CD4-positive, alpha-beta T cell treated with Interferon gamma for 1 hour (primary cell): Measurements from ENCODE around the gene CIAO1.
"Not testable (repeated sequence)": the region's sequence is repeated elsewhere in the genome, so short reads cannot be mapped to it uniquely, and the experiment has no call there.

Experiments used
- DNase-seq: peaks from one replicate; pipeline ENCODE4 v3.0.0-alpha.2; 2020

Gene CIAO1

GRCh38 chr2:96265840-96266679 lies at the start of gene CIAO1, which contains the start of gene TMEM127:
CIAO1 (plus strand) TSS chr2:96266225; CDS start chr2:96266351, 126 bp downstream.
TMEM127 (minus strand) TSS chr2:96265997; CDS start chr2:96265381, 616 bp downstream.
- DNase-seq = peak; percentile 97

GRCh38 chr2:96218508-96219131 lies 47.4 kb upstream of the CIAO1 start:
- DNase-seq = no peak

GRCh38 chr2:96219959-96220358 lies 46.1 kb upstream of the CIAO1 start:
- DNase-seq = not testable (repeated sequence)

- DNase-seq = not testable (repeated sequence)
Measured at GRCh38 chr2:96221106-96221505, 44.9 kb upstream of the CIAO1 start.

- DNase-seq = peak; percentile 21
Measured at GRCh38 chr2:96225016-96225533, 41.0 kb upstream of the CIAO1 start.

- DNase-seq = no peak
Measured at GRCh38 chr2:96231316-96231715, 34.7 kb upstream of the CIAO1 start.

- DNase-seq = no peak
Measured at GRCh38 chr2:96233436-96233835, 32.6 kb upstream of the CIAO1 start.

GRCh38 chr2:96233880-96234316 lies 32.1 kb upstream of the CIAO1 start:
- DNase-seq = peak; percentile 10

- no peak for DNase-seq
Measured at GRCh38 chr2:96236882-96237281, 29.1 kb upstream of the CIAO1 start.

- no peak for DNase-seq
Measured at GRCh38 chr2:96238266-96238665, 27.8 kb upstream of the CIAO1 start.

- no peak for DNase-seq
Measured at GRCh38 chr2:96239091-96239490, 26.9 kb upstream of the CIAO1 start.

- no peak for DNase-seq
Measured at GRCh38 chr2:96239745-96240264, 26.2 kb upstream of the CIAO1 start.

GRCh38 chr2:96240341-96241038 lies 25.5 kb upstream of the CIAO1 start:
- DNase-seq = no peak

- DNase-seq = no peak
Measured at GRCh38 chr2:96241227-96241626, 24.8 kb upstream of the CIAO1 start.

GRCh38 chr2:96241900-96242611 lies 24.0 kb upstream of the CIAO1 start:
- peak; percentile 74 for DNase-seq

GRCh38 chr2:96243843-96244242 lies 22.2 kb upstream of the CIAO1 start:
- no peak for DNase-seq

- peak; percentile 66 for DNase-seq
Measured at GRCh38 chr2:96245609-96246390, 20.2 kb upstream of the CIAO1 start.

GRCh38 chr2:96247009-96247408 lies 19.0 kb upstream of the CIAO1 start:
- no peak for DNase-seq

GRCh38 chr2:96247896-96248295 lies 18.1 kb upstream of the CIAO1 start:
- no peak for DNase-seq

- DNase-seq = no peak
Measured at GRCh38 chr2:96248624-96249023, 17.4 kb upstream of the CIAO1 start.

- DNase-seq = no peak
Measured at GRCh38 chr2:96249654-96250053, 16.4 kb upstream of the CIAO1 start.

- DNase-seq = no peak
Measured at GRCh38 chr2:96250188-96250587, 15.8 kb upstream of the CIAO1 start.
